GM12878 (cell line): ENCODE results near the gene PARPBP. TPM values are rescaled to one million over a fixed set of nuclear protein-coding genes. Genes with fewer than 3 reads are reported as not detected.

ENCODE experiments used
- ATAC-seq: fragments of 200-7000 bp; cut with Tn5 transposase; 3 replicates; pipeline ENCODE4 v1.9.1; 2020; ENCODE audit warnings: mild to moderate bottlenecking, moderate library complexity
- BruUV-seq: library from RNA; stranded (reverse); fragments of 400-500 nt; replicated peaks from 2 replicates; lab custom pipeline; 2021; lab: Mats Ljungman, UMichigan
- CTCF ChIA-PET: fragments of 300-600 bp; sonication (Branson Sonifier 250); formaldehyde crosslinking; extraction: SDS; loops from one replicate; lab custom pipeline; 2021; ENCODE audit warnings: inconsistent platforms; lab: Yijun Ruan, JAX
- POLR2A ChIA-PET: fragments of 350-600 bp; formaldehyde crosslinking; extraction: SDS; loops from one replicate; lab custom pipeline; 2021; ENCODE audit warnings: inconsistent platforms; lab: Charles Lee
- RAD21 ChIA-PET: fragments of 300-600 bp; sonication (Branson Sonifier 250); formaldehyde crosslinking; loops from one replicate; lab custom pipeline; 2023; ENCODE audit warnings: antibody characterized with exemption; ENCODE audit not compliant: unreplicated experiment; lab: Charles Lee
- SMC1A ChIA-PET: fragments of 300-600 bp; sonication (Branson Sonifier 250); formaldehyde crosslinking; loops from one replicate; lab custom pipeline; 2023; ENCODE audit not compliant: unreplicated experiment, uncharacterized antibody; lab: Charles Lee
- DNase-seq: peaks from one replicate; pipeline ENCODE4 v3.0.0-alpha.2; 2011; ENCODE audit warnings: low read depth, low spot score
- FAIRE-seq: peaks from 3 replicates; lab custom pipeline; 2011; peaks lifted over from hg19 to GRCh38; lab: Jason Lieb, UNC
- H2AFZ ChIP-seq: 2 replicates; pipeline ENCODE4 v1.6.0; 2011; ENCODE audit warnings: low read depth, low read length, control low read depth; ENCODE audit not compliant: control insufficient read depth
- H3K27ac ChIP-seq: 2 replicates; pipeline ENCODE4 v1.5.1; 2011; ENCODE audit warnings: control low read depth; ENCODE audit not compliant: control insufficient read depth, insufficient read depth
- H3K27me3 ChIP-seq, 2 experiments: replicated peaks in 1 of 2; 2 replicates each; pipeline versions ENCODE4 v1.6.0 to v1.6.1; 2011; ENCODE audit warnings: low read length in 1 of 2; ENCODE audit not compliant: control insufficient read depth in 2 of 2, insufficient read depth in 2 of 2
- H3K36me3 ChIP-seq, 2 experiments: 2 replicates each; pipeline ENCODE4 v1.5.1; 2011; ENCODE audit warnings: low read length in 1 of 2; ENCODE audit not compliant: control insufficient read depth in 2 of 2, insufficient read depth in 2 of 2
- H3K4me1 ChIP-seq: 2 replicates; pipeline ENCODE4 v1.6.1; 2011; ENCODE audit warnings: mild to moderate bottlenecking, low read length, moderate library complexity, mixed read lengths; ENCODE audit not compliant: control insufficient read depth, insufficient read depth
- H3K4me2 ChIP-seq: 2 replicates; pipeline ENCODE4 v1.6.0; 2011; ENCODE audit warnings: control low read depth; ENCODE audit not compliant: control insufficient read depth, insufficient read depth
- H3K4me3 ChIP-seq: fragments of 200-600 bp; sonication (generic); 2 replicates; pipeline ENCODE4 v1.5.1; 2016
- H3K79me2 ChIP-seq: 2 replicates; pipeline ENCODE4 v1.6.0; 2011; ENCODE audit warnings: low read length; ENCODE audit not compliant: control insufficient read depth, insufficient read depth
- H3K9ac ChIP-seq: 2 replicates; pipeline ENCODE4 v1.8.0; 2011; ENCODE audit warnings: low read length, control low read depth, mixed read lengths; ENCODE audit not compliant: control insufficient read depth, insufficient read depth
- H3K9me3 ChIP-seq: replicated peaks from 3 replicates; pipeline ENCODE4 v1.5.1; 2011; ENCODE audit warnings: mild to moderate bottlenecking, low read length; ENCODE audit not compliant: control insufficient read depth, insufficient read depth
- H4K20me1 ChIP-seq: 2 replicates; pipeline ENCODE4 v1.6.0; 2011; ENCODE audit not compliant: control insufficient read depth, insufficient read depth
- CBX3 ChIP-seq: fragments of 200-600 bp; sonication (generic); IDR thresholded peaks from 2 replicates; pipeline ENCODE4 v1.6.1; 2016; ENCODE audit warnings: low read depth, borderline replicate concordance
- DPF2 ChIP-seq: fragments of 450-650 bp; IDR thresholded peaks from 2 replicates; pipeline ENCODE4 v1.6.1; 2017; ENCODE audit warnings: mild to moderate bottlenecking
- FOXM1 ChIP-seq: IDR thresholded peaks from 2 replicates; pipeline ENCODE4 v1.6.1; 2012; ENCODE audit warnings: low read depth, mild to moderate bottlenecking, inconsistent platforms, low read length, moderate library complexity
- IKZF1 ChIP-seq: fragments of 450-650 bp; conservative IDR thresholded peaks from 2 replicates; pipeline ENCODE4 v1.6.1; 2017; ENCODE audit warnings: antibody characterized with exemption, mild to moderate bottlenecking
- KAT2A ChIP-seq: conservative IDR thresholded peaks from 2 replicates; pipeline ENCODE4 v1.6.1; 2011; ENCODE audit warnings: low read depth, low read length; ENCODE audit not compliant: control insufficient read depth
- MEF2A ChIP-seq: IDR thresholded peaks from 2 replicates; pipeline ENCODE4 v1.6.1; 2011; ENCODE audit warnings: low read depth, mild to moderate bottlenecking, low read length, moderate library complexity; ENCODE audit not compliant: insufficient read depth
- MTA2 ChIP-seq: fragments of 450-650 bp; IDR thresholded peaks from 2 replicates; pipeline ENCODE4 v1.6.1; 2016; ENCODE audit warnings: low read depth, mild to moderate bottlenecking, moderate library complexity
- NR2F1 ChIP-seq: fragments of 450-650 bp; conservative IDR thresholded peaks from 2 replicates; pipeline ENCODE4 v1.6.1; 2017; ENCODE audit warnings: mild to moderate bottlenecking
- TCF12 ChIP-seq: IDR thresholded peaks from 2 replicates; pipeline ENCODE4 v1.6.1; 2011; ENCODE audit warnings: low read depth, mild to moderate bottlenecking, low read length
- WGBS: methylation state at CpG from one replicate; pipeline ENCODE4 v1.1.6; 2016; ENCODE audit warnings: low lambda C conversion rate; ENCODE audit not compliant: insufficient replicate concordance, insufficient coverage; ENCODE audit errors: missing lambda C conversion rate; 5-methylcytosine and 5-hydroxymethylcytosine counted together
- in situ Hi-C: fragments of 300-500 bp; cut with MboI; formaldehyde crosslinking; loops from 9 replicates; pipeline ENCODE4 v1.14.3; 2018; ENCODE audit warnings: mixed read lengths
- intact Hi-C: fragments of 100-400 bp; cut with micrococcal nuclease; formaldehyde crosslinking; loops from one replicate; pipeline ENCODE4 v1.14.2; 2022; ENCODE audit not compliant: unreplicated experiment
- polyA plus RNA-seq, 11 experiments: library from polyadenylated mRNA; depleted of rRNA in 4 of 11; unstranded in 6 of 11; stranded (reverse) in 5 of 11; fragments of >200 nt; fragmentation: Nextera tagmentation in 4 of 11; fragmentation: Illumina TruSeq in 1 of 11; extraction: Ambion mirVana in 4 of 11; extraction: Trizol in 1 of 11; gene quantifications; 1 replicate in 1 of 11; 2 replicates in 10 of 11; pipeline versions ENCODE4 v1.2.1 to v1.2.3, GENCODE V29; 2011 to 2016; ENCODE audit warnings: inconsistent platforms in 2 of 11, missing spikeins in 2 of 11, low read depth in 1 of 11
- total RNA-seq, 4 experiments: library from RNA; depleted of rRNA in 3 of 4; stranded (reverse); fragments of >200 nt in 3 of 4; fragmentation: Illumina TruSeq in 1 of 4; extraction: Trizol in 1 of 4; gene quantifications; 2 replicates each; pipeline versions ENCODE4 v1.2.1 to v1.2.3, GENCODE V29; 2013 to 2021
- TF ChIP-seq, protein P1 (sequence below): fragments of 450-650 bp; IDR thresholded peaks from 2 replicates; pipeline ENCODE4 v1.6.1; 2017; ENCODE audit warnings: mild to moderate bottlenecking, moderate library complexity
- TF ChIP-seq, protein P2 (sequence below): fragments of 150-350 bp; IDR thresholded peaks from 2 replicates; pipeline ENCODE4 v1.6.1; 2014; ENCODE audit warnings: mild to moderate bottlenecking, low read depth, low read length

PARPBP gene
- total and polyA plus RNA-seq, 10 of the 15 experiments (the other 5 are each of a cell fraction or from before 2014, with no cell fraction given) = 20.3 to 57.7 (median 32.4) TPM

DNA sequence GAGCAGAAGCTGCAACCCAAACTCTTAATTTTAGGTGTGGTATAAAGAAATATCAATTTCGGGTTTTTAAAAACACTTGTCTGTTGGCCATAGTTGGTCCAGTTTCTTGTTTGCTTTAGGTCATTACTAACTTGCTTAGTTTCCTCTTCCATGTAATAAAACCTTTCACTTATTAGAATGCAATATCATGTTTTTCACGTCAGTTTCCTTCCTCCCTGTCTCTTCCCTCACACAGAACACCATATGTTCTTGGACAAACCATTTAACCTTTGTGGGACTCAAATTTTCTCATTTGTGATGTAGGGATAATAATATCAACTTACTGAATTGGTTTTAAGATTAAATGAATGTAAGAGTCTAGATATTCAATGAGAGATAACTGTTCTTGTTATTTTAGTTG is 54.8 kb downstream of the PARPBP start:
- FAIRE-seq = no peak
- no peak overlapping the region for H3K4me3 ChIP-seq
- ChIA-PET RAD21 (interaction anchor here (0.6 to 1.1 kb wide), 2 partner anchors 20 to 369 kb away, joined by 3 read pairs; no protein-coding TSS in a partner anchor), POLR2A (no interaction called here), SMC1A (interaction anchor here (1.0 to 2.7 kb wide), 5 partner anchors 10 to 566 kb away, joined by 3 to 7 read pairs (median 4); no protein-coding TSS in a partner anchor), CTCF (interaction anchor here (1.3 to 2.4 kb wide), 3 partner anchors 13 to 637 kb away, joined by 4 to 7 read pairs (median 4); no protein-coding TSS in a partner anchor)
- no peak for DNase-seq
- no peak overlapping the region for H3K4me2 ChIP-seq
- 96% methylated on average over 2 of the region's 2 CpGs for WGBS
- H2AFZ ChIP-seq = no peak overlapping the region
- no peaks in the 10 kb centered on the region for H3K79me2 ChIP-seq
- peaks cover 0 to 6% of the 10 kb centered on the region in 2 experiments; a peak in 2 of 4 replicates for H3K36me3 ChIP-seq
- H4K20me1 ChIP-seq = no peaks in the 10 kb centered on the region
- TF ChIP-seq NR2F1 (no peak), CBX3 (no peak)
- intact Hi-C loops = loop anchor here (5.0 kb wide), 1 partner anchor 593 kb away; no protein-coding TSS in a partner anchor
- in situ Hi-C loops = no loop called here
- no peaks in the 10 kb centered on the region for H3K4me1 ChIP-seq
- no peaks in the 10 kb centered on the region for H3K9me3 ChIP-seq
- H3K9ac ChIP-seq = no peak overlapping the region
- H3K27me3 ChIP-seq = no peaks in the 10 kb centered on the region
- no peak for ATAC-seq
- no peak overlapping the region for H3K27ac ChIP-seq
- no TSS peak for BruUV-seq

DNA sequence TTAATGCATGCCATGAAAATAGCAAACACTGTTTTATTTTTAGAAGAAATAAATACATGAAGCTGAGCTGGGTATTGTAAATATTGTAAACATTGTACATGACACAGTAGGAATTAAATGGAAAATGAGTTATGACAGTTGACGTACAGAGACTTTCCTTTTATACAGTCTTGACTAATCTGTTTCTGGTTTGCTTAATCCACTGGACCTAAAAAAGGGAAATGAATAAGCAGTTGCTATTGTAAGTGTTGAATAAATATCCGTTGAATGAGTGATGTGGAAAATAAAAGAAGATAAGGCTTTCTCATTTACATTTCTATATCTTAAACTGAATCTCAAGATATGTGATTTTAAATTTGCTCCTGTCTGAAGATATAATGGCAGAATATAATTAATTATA is 62.7 kb downstream of the PARPBP start:
- in situ Hi-C loops (no loop called here), intact Hi-C loops (no loop called here)
- Histone ChIP-seq H4K20me1 (no peaks in the 10 kb centered on the region; the same call in 1 of the 2 replicates), H2AFZ (no peak overlapping the region), H3K27me3 (no peaks in the 10 kb centered on the region), H3K9me3 (no peaks in the 10 kb centered on the region), H3K4me2 (no peak overlapping the region), H3K36me3 (peaks cover 0 to 10% of the 10 kb centered on the region in 2 experiments; a peak in 2 of 4 replicates), H3K4me3 (no peak overlapping the region), H3K9ac (no peak overlapping the region), H3K27ac (no peak overlapping the region), H3K4me1 (no peaks in the 10 kb centered on the region), H3K79me2 (no peaks in the 10 kb centered on the region)
- ChIA-PET POLR2A (no interaction called here), RAD21 (no interaction called here), CTCF (interaction anchor here (0.6 to 1.6 kb wide), 5 partner anchors 12 to 565 kb away, joined by 3 to 5 read pairs (median 3); no protein-coding TSS in a partner anchor), SMC1A (interaction anchor here (1.0 to 1.9 kb wide), 2 partner anchors 13 to 30 kb away, joined by 3 to 9 read pairs; no protein-coding TSS in a partner anchor)
- no TSS peak for BruUV-seq
- ATAC-seq = no peak
- DNase-seq = no peak
- no peak for FAIRE-seq
- 100% methylated on average over 2 of the region's 2 CpGs for WGBS
- TF ChIP-seq MTA2 (no peak), DPF2 (no peak), FOXM1 (no peak), KAT2A (no peak), TCF12 (no peak), IKZF1 (no peak), MEF2A (no peak)
- TF ChIP-seq, protein P1, sequence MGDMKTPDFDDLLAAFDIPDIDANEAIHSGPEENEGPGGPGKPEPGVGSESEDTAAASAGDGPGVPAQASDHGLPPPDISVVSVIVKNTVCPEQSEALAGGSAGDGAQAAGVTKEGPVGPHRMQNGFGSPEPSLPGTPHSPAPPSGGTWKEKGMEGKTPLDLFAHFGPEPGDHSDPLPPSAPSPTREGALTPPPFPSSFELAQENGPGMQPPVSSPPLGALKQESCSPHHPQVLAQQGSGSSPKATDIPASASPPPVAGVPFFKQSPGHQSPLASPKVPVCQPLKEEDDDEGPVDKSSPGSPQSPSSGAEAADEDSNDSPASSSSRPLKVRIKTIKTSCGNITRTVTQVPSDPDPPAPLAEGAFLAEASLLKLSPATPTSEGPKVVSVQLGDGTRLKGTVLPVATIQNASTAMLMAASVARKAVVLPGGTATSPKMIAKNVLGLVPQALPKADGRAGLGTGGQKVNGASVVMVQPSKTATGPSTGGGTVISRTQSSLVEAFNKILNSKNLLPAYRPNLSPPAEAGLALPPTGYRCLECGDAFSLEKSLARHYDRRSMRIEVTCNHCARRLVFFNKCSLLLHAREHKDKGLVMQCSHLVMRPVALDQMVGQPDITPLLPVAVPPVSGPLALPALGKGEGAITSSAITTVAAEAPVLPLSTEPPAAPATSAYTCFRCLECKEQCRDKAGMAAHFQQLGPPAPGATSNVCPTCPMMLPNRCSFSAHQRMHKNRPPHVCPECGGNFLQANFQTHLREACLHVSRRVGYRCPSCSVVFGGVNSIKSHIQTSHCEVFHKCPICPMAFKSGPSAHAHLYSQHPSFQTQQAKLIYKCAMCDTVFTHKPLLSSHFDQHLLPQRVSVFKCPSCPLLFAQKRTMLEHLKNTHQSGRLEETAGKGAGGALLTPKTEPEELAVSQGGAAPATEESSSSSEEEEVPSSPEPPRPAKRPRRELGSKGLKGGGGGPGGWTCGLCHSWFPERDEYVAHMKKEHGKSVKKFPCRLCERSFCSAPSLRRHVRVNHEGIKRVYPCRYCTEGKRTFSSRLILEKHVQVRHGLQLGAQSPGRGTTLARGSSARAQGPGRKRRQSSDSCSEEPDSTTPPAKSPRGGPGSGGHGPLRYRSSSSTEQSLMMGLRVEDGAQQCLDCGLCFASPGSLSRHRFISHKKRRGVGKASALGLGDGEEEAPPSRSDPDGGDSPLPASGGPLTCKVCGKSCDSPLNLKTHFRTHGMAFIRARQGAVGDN = no peak
- TF ChIP-seq, protein P2, sequence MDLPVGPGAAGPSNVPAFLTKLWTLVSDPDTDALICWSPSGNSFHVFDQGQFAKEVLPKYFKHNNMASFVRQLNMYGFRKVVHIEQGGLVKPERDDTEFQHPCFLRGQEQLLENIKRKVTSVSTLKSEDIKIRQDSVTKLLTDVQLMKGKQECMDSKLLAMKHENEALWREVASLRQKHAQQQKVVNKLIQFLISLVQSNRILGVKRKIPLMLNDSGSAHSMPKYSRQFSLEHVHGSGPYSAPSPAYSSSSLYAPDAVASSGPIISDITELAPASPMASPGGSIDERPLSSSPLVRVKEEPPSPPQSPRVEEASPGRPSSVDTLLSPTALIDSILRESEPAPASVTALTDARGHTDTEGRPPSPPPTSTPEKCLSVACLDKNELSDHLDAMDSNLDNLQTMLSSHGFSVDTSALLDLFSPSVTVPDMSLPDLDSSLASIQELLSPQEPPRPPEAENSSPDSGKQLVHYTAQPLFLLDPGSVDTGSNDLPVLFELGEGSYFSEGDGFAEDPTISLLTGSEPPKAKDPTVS = no peak
